GM18502 (cell line): Measurements from ENCODE around the gene C1QA.
"Not testable (repeated sequence)": the region's sequence is repeated elsewhere in the genome, so short reads cannot be mapped to it uniquely, and the experiment has no call there.

Experiments used
- ATAC-seq: cut with Tn5 transposase; IDR thresholded peaks from one replicate; pipeline ENCODE4 v1.9.1; 2021; ENCODE audit warnings: mild to moderate bottlenecking; ENCODE audit not compliant: unreplicated experiment, poor library complexity

Gene C1QA

GRCh38 chr1:22668840-22669239 lies 32.4 kb downstream of the C1QA start:
- ATAC-seq: not testable (repeated sequence)

- no peak for ATAC-seq
Measured at GRCh38 chr1:22670352-22670975, 34.0 kb downstream of the C1QA start.

GRCh38 chr1:22671999-22672398 lies 35.6 kb downstream of the C1QA start:
- no peak for ATAC-seq

GRCh38 chr1:22673486-22674409 lies 37.3 kb downstream of the C1QA start:
- no peak for ATAC-seq

GRCh38 chr1:22674410-22674749 lies 38.0 kb downstream of the C1QA start:
- ATAC-seq: no peak

DNA sequence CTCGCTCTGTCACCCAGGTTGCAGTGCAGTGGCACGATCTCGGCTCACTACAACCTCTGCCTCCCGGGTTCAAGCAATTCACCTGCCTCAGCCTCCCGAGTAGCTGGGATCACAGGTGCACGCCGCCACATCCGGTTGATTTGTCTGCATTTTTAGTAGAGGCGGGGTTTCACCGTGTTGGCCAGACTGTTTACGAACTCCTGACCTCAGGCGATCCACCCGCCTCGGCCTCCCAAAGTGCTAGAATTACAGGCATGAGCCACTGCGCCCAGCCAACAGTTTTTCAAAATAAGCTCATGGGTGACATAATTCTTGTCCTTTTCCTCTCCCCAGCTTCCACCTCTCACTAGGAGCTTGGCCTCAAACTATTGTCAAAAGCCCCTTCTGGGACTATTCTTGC lies 39.7 kb downstream of the C1QA start:
- not testable (repeated sequence) for ATAC-seq

GRCh38 chr1:22676916-22677583 lies 40.6 kb downstream of the C1QA start:
- no peak for ATAC-seq

DNA sequence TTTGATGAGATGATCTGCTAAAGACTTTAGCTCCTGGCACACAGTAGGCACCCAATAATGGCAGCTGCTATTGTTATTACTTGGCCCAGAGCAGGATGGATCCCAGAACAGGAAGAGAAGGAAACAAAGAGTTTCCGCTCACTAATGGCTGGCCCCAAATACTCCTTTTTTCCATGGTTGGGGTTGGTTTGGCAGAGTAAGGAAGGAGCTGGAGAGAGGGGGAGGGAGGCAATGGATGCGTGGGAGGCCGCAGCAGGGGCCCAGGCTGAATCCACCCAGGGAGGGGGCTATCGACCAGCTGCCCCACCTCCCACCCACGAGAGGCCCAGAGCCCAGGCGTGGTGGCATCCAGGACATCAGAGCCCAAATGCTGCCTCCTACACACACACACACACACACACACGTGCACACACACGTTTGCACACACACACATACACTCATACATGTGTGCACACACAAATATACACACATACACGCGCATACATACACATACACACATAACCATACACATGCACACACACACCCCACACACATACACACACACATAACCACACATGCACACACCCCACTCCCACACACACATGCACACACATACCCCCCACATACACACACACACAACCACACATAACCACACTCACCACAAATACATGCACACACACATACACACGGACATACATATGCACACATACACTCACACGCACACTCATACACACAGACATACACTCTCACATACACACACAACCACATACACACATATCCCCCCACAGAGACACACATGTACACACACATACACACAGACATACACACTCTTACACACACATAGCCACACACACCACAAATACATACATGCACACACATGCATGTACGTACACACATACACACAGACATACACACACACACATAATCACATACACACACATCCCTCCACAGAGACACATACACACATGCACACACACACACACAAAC lies 41.8 kb downstream of the C1QA start:
- ATAC-seq: no peak

- no peak for ATAC-seq
Measured at GRCh38 chr1:22680726-22681125, 44.3 kb downstream of the C1QA start.

GRCh38 chr1:22681556-22682276 lies 45.3 kb downstream of the C1QA start:
- no peak for ATAC-seq

DNA sequence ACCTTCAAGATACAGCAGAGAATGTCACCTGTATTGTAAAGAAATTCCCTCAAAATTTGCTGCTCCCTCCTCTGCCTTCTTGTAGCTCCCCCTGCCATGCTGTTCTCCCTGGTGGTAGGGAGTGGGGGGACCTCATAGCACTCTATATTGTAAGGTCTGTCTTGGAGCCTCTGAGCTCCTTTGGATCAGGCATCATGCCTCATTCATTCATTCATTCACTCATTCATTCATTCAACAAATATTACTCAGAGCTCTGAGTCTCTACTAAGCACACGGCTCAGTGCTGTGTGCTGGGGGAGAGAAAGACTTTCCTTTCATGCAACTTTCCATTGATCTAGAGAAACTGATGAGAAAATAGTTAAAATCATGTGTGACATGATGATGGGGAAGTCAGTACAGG lies 47.1 kb downstream of the C1QA start:
- no peak for ATAC-seq

- no peak for ATAC-seq
Measured at GRCh38 chr1:22685591-22686059, 49.2 kb downstream of the C1QA start.

GRCh38 chr1:22687191-22687590 lies 50.8 kb downstream of the C1QA start:
- no peak for ATAC-seq

- ATAC-seq: no peak
Measured at GRCh38 chr1:22688466-22688865, 52.0 kb downstream of the C1QA start.
